Measurements from ENCODE around the gene WWC2. TPM values are rescaled to one million over a fixed set of nuclear protein-coding genes. Genes with fewer than 3 reads are reported as not detected.

The WWC2 gene
- total RNA-seq, 4 donors from 2014 or later: 6.6 to 79.7 (median 9.4) TPM

DNA sequence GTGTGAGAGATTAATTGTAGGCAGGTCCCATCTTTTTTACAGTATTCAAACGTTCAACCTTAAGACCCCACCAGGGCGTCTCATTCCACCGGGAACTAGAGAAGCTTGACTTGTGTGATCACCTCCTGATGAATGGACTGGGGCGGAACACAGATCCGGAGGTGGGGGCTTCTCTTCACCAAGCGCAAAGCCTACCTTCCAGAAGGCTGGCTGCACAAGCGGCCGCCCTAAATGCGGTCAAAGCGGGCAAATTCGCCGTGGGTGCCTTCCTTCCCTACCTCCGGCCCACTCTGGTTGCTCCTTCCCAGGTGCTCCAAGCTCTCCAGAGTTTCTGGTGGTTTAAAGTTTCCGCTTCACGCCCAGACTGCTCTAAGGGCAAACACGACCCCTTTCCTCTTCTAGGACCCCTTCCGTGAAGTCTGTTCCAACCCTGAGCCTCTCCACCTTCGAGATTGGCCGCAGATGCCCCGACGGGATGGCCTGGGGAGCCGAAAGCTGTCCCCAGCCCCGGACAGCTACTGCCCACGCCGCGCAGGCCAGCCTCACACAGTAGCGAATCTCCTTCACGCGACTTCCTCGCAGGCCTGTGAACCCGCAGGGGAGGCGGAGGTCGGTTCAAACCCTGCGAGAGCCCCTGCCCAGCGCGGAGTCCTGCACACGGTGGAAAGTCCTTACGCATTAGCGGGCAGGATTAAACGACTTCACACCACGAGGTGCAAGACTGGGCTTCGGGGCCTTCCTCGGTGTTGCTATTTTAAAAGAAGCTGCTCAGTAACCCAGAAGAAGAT lies 1.6 kb upstream of the WWC2 start:
- WGBS, 2 donors (ENCODE audit: low coverage in 1 of 2): 48 to 50% methylated on average over 14 to 42 of the region's 43 CpGs
- in situ Hi-C loops (cut with MboI; ENCODE audit: low pct_ligation_motif_present in 1 of 4, low pct_unique_long_range_greater_than_20kb in 1 of 4, low sequenced_read_pairs in 3 of 4): no loop called here
- peak overlapping the region; percentile 39 to 85 (median 80) for H3K4me3 ChIP-seq
- H3K36me3 ChIP-seq: no peaks in the 10 kb centered on the region
- TF ChIP-seq POLR2A (IDR thresholded peaks at IDR 0.05) (no peak), EP300 (IDR thresholded peaks at IDR 0.05; ENCODE audit: low read depth) (no peak), POLR2AphosphoS5 (IDR thresholded peaks at IDR 0.05) (no peak)
- TF ChIP-seq, protein P1, sequence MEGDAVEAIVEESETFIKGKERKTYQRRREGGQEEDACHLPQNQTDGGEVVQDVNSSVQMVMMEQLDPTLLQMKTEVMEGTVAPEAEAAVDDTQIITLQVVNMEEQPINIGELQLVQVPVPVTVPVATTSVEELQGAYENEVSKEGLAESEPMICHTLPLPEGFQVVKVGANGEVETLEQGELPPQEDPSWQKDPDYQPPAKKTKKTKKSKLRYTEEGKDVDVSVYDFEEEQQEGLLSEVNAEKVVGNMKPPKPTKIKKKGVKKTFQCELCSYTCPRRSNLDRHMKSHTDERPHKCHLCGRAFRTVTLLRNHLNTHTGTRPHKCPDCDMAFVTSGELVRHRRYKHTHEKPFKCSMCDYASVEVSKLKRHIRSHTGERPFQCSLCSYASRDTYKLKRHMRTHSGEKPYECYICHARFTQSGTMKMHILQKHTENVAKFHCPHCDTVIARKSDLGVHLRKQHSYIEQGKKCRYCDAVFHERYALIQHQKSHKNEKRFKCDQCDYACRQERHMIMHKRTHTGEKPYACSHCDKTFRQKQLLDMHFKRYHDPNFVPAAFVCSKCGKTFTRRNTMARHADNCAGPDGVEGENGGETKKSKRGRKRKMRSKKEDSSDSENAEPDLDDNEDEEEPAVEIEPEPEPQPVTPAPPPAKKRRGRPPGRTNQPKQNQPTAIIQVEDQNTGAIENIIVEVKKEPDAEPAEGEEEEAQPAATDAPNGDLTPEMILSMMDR (IDR thresholded peaks at IDR 0.05): no peak
- peaks cover 0 to 36% (median 26%) of the 10 kb centered on the region in 4 donors for H3K4me1 ChIP-seq
- no peaks in the 10 kb centered on the region for H3K9me3 ChIP-seq
- DNase-seq: peak; percentile 11
- intact Hi-C loops (cut with DNase I; ENCODE audit: low total_unique reads): loop anchor here (1.0 kb wide), 1 partner anchor 159 kb away; no protein-coding TSS in a partner anchor
- H3K27me3 ChIP-seq: peaks cover 63% of the 10 kb centered on the region
- H3K27ac ChIP-seq: peak overlapping the region; percentile 89 to 92 (median 90)

DNA sequence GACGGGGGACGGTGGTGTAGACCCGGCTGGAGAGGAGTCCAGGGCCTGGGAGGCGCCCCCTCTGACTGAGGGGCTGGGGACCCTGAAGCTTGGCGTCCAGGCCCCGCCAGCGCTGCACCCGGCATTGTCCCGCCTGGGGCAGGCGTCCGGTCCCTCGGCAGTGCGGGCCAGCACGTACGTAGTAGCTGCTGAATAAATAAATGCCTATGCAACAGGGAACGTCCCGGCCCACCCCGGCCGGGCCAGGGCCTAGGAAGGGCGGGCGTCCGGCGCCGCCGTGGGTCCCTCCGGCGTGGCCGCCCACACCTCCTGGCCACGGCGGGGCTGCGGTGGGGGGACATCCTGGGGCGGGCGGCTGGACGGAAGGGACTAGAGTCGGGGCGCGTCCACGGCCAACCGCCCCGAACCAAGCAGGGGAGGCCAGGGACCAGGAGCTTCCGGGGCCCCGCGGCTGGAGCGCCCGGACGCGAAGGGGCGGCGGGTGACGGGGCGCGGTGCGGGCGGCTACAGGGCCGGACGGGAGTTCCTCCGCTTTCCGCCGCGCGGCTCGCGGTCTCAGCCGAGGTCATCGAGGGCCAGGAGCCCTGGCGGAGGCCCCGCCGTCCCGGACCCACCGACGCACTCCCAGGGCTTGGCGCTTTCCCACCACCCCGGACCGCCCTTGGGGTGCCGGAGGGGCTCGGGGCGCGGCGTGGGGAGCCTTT lies 886 bp upstream of the WWC2 start:
- Histone ChIP-seq H3K4me3 (peak overlapping the region; percentile 39 to 85 (median 80)), H3K27me3 (peaks cover 66% of the 10 kb centered on the region), H3K27ac (peak overlapping the region; percentile 89 to 92 (median 90)), H3K36me3 (no peaks in the 10 kb centered on the region), H3K9me3 (no peaks in the 10 kb centered on the region), H3K4me1 (peaks cover 0 to 37% (median 26%) of the 10 kb centered on the region in 4 donors)
- 2% methylated on average over 32 of the region's 79 CpGs; no CpG with 5 or more reads in 1 of the 2 donors for WGBS, 2 donors (ENCODE audit: low coverage in 1 of 2)
- in situ Hi-C loops (cut with MboI; ENCODE audit: low pct_ligation_motif_present in 1 of 4, low pct_unique_long_range_greater_than_20kb in 1 of 4, low sequenced_read_pairs in 3 of 4): no loop called here
- DNase-seq: peak; percentile 43
- intact Hi-C loops (cut with DNase I; ENCODE audit: low total_unique reads): loop anchor here (1.0 kb wide), 1 partner anchor 158 kb away; no protein-coding TSS in a partner anchor
- TF ChIP-seq, protein P1 (IDR thresholded peaks at IDR 0.05): no peak
- TF ChIP-seq POLR2A (IDR thresholded peaks at IDR 0.05): no peak
- TF ChIP-seq EP300 (IDR thresholded peaks at IDR 0.05; ENCODE audit: low read depth): no peak
- no peak for TF ChIP-seq POLR2AphosphoS5 (IDR thresholded peaks at IDR 0.05)

DNA sequence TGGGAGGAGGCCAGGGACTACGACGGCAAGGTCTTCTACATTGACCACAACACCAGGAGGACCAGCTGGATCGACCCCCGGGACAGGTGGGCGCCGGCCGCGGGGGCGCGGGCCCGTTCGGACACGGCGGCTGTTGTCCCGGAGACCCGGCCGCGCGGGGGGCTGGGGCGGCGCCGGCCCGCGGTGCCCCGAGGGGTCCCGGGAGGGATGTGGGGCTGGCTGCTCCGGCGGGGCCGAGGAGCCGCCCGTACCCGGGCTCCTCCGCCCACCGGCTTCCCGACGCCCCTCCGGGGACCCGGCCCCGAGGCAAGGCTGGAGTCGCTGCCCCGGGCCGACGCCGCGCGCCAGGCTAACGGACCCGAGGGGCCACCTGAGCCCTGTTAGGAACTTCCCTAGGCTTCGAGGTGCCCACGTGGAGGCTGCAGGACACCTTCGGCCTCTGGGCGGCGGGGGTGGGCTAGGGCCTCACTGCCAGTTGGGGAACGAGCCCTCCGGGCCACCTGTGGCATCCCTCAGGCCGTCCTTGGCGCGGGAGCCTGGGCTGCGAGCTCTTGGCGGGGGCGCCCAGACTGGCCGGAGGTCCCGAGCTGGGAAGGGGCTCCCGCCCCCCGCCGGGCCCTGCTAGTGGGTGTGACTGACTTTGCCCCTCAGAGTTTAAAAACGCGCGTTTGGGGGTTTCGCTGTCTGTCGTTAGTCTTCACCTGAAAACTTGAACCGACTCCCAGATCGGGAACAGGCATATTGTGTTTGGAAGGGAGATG lies 660 bp downstream of the WWC2 start:
- no peak for TF ChIP-seq POLR2AphosphoS5 (IDR thresholded peaks at IDR 0.05)
- intact Hi-C loops (cut with DNase I; ENCODE audit: low total_unique reads): no loop called here
- Histone ChIP-seq H3K9me3 (no peaks in the 10 kb centered on the region), H3K4me1 (peaks cover 0 to 37% (median 26%) of the 10 kb centered on the region in 4 donors), H3K4me3 (peak overlapping the region; percentile 39 to 85 (median 80)), H3K36me3 (no peaks in the 10 kb centered on the region), H3K27ac (peak overlapping the region; percentile 89 to 92 (median 90)), H3K27me3 (peaks cover 66% of the 10 kb centered on the region)
- in situ Hi-C loops (cut with MboI; ENCODE audit: low pct_ligation_motif_present in 1 of 4, low pct_unique_long_range_greater_than_20kb in 1 of 4, low sequenced_read_pairs in 3 of 4): no loop called here
- no peak for DNase-seq
- 3% methylated on average over 68 of the region's 73 CpGs; no CpG with 5 or more reads in 1 of the 2 donors for WGBS, 2 donors (ENCODE audit: low coverage in 1 of 2)

DNA sequence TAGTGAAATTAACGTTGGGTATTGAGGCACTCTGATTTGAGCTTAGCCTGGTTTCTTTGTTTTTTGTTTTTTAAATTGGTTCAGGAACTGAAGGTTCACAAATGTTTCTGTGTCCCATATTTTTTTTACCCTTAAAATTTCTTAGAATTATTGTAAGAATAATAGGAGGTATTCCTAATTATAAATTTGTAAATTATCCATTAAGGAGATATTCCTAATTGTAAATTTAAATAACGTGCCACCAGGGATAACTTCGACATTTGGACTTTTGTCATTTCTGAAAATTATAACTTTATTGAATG lies 1.2 kb downstream of the WWC2 start:
- intact Hi-C loops (cut with DNase I; ENCODE audit: low total_unique reads) (no loop called here), in situ Hi-C loops (cut with MboI; ENCODE audit: low pct_ligation_motif_present in 1 of 4, low pct_unique_long_range_greater_than_20kb in 1 of 4, low sequenced_read_pairs in 3 of 4) (no loop called here)
- Histone ChIP-seq H3K4me1 (peaks cover 0 to 37% (median 26%) of the 10 kb centered on the region in 4 donors), H3K4me3 (peak overlapping the region in 3 of 4 donors; percentile 76 to 85 (median 83)), H3K27ac (peak overlapping the region in 2 of 4 donors; percentile 89 to 92), H3K27me3 (peaks cover 66% of the 10 kb centered on the region), H3K36me3 (no peaks in the 10 kb centered on the region), H3K9me3 (no peaks in the 10 kb centered on the region)
- TF ChIP-seq POLR2AphosphoS5 (IDR thresholded peaks at IDR 0.05) (no peak), EP300 (IDR thresholded peaks at IDR 0.05; ENCODE audit: low read depth) (no peak), POLR2A (IDR thresholded peaks at IDR 0.05) (no peak)
- TF ChIP-seq, protein P1 (IDR thresholded peaks at IDR 0.05): no peak
- 32 to 43% methylated on average over 2 to 3 of the region's 3 CpGs for WGBS, 2 donors (ENCODE audit: low coverage in 1 of 2)
- no peak for DNase-seq
